ENCODE measurements around the gene FBLN2. TPM values are rescaled to one million over a fixed set of nuclear protein-coding genes. Genes with fewer than 3 reads are reported as not detected.

FBLN2 gene
- total and polyA plus RNA-seq, 10 of the 15 experiments (the other 5 are each of a cell fraction or from before 2014, with no cell fraction given), result 0.03 to 0.41 (median 0.12) TPM; not detected in 2

GRCh38 chr3:13537244-13537908 lies 11.5 kb upstream of the FBLN2 start:
- ChIA-PET CTCF (no interaction called here), POLR2A (no interaction called here), SMC1A (ENCODE audit: uncharacterized antibody, unreplicated experiment) (interaction anchor here (0.6 kb wide), 1 partner anchor 12 kb away, joined by 3 read pairs; no protein-coding TSS in a partner anchor), RAD21 (ENCODE audit: unreplicated experiment) (no interaction called here)
- H4K20me1 ChIP-seq (ENCODE audit: control insufficient read depth, insufficient read depth), result no peaks in the 10 kb centered on the region
- no peaks in the 10 kb centered on the region; the same call in 2 of the 3 replicates for H3K9me3 ChIP-seq (replicated peaks; ENCODE audit: control insufficient read depth, insufficient read depth, low read length)
- in situ Hi-C loops (cut with MboI) (no loop called here), intact Hi-C loops (cut with micrococcal nuclease; ENCODE audit: unreplicated experiment) (no loop called here)
- no peak overlapping the region for H3K9ac ChIP-seq (ENCODE audit: control insufficient read depth, insufficient read depth, low read length)
- no peaks in the 10 kb centered on the region for H3K79me2 ChIP-seq (ENCODE audit: control insufficient read depth, insufficient read depth, low read length)
- DNase-seq (ENCODE audit: low read depth, low spot score) (no peak), FAIRE-seq (no peak), ATAC-seq (no peak)
- H3K36me3 ChIP-seq (ENCODE audit: control insufficient read depth in 2 of 2, insufficient read depth in 2 of 2, low read length in 1 of 2), result no peaks in the 10 kb centered on the region
- no peaks in the 10 kb centered on the region for H3K4me1 ChIP-seq (ENCODE audit: control insufficient read depth, insufficient read depth, low read length)
- 32% methylated on average over 6 of the region's 6 CpGs for WGBS (ENCODE audit: insufficient coverage, insufficient replicate concordance, low lambda C conversion rate, missing lambda C conversion rate)
- BruUV-seq (replicated peaks), result no TSS peak
- no peak overlapping the region for H3K27ac ChIP-seq (ENCODE audit: control insufficient read depth, insufficient read depth)
- H3K4me2 ChIP-seq (ENCODE audit: control insufficient read depth, insufficient read depth), result no peak overlapping the region
- H2AFZ ChIP-seq (ENCODE audit: control insufficient read depth, low read depth, low read length), result no peak overlapping the region
- TF ChIP-seq DPF2 (IDR thresholded peaks at IDR 0.05) (no peak), ESRRA (IDR thresholded peaks at IDR 0.05; ENCODE audit: low read length) (no peak)
- TF ChIP-seq, protein P1, sequence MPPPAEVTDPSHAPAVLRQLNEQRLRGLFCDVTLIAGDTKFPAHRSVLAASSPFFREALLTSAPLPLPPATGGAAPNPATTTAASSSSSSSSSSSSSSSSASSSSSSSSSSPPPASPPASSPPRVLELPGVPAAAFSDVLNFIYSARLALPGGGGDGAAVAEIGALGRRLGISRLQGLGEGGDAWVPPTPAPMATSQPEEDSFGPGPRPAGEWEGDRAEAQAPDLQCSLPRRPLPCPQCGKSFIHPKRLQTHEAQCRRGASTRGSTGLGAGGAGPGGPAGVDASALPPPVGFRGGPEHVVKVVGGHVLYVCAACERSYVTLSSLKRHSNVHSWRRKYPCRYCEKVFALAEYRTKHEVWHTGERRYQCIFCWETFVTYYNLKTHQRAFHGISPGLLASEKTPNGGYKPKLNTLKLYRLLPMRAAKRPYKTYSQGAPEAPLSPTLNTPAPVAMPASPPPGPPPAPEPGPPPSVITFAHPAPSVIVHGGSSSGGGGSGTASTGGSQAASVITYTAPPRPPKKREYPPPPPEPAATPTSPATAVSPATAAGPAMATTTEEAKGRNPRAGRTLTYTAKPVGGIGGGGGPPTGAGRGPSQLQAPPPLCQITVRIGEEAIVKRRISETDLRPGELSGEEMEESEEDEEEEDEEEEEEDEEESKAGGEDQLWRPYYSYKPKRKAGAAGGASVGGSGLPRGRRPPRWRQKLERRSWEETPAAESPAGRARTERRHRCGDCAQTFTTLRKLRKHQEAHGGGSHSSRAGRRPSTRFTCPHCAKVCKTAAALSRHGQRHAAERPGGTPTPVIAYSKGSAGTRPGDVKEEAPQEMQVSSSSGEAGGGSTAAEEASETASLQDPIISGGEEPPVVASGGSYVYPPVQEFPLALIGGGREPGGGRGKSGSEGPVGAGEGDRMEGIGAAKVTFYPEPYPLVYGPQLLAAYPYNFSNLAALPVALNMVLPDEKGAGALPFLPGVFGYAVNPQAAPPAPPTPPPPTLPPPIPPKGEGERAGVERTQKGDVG (CRISPR knock-in tag; IDR thresholded peaks at IDR 0.05), result no peak
- no peak overlapping the region for H3K4me3 ChIP-seq
- peaks cover 0 to 4% of the 10 kb centered on the region in 2 experiments; a peak in 2 of 4 replicates for H3K27me3 ChIP-seq (replicated peaks in 1 of 2; ENCODE audit: control insufficient read depth in 2 of 2, insufficient read depth in 2 of 2, low read length in 1 of 2)

GRCh38 chr3:13537909-13538296 lies 11.0 kb upstream of the FBLN2 start:
- H3K27ac ChIP-seq (ENCODE audit: control insufficient read depth, insufficient read depth), result no peak overlapping the region
- WGBS (ENCODE audit: insufficient coverage, insufficient replicate concordance, low lambda C conversion rate, missing lambda C conversion rate), result 9% methylated on average over 6 of the region's 6 CpGs
- ATAC-seq (no peak), FAIRE-seq (no peak), DNase-seq (ENCODE audit: low read depth, low spot score) (no peak)
- H3K79me2 ChIP-seq (ENCODE audit: control insufficient read depth, insufficient read depth, low read length), result no peaks in the 10 kb centered on the region
- H3K9me3 ChIP-seq (replicated peaks; ENCODE audit: control insufficient read depth, insufficient read depth, low read length), result no peaks in the 10 kb centered on the region; the same call in 2 of the 3 replicates
- ChIA-PET CTCF (no interaction called here), RAD21 (ENCODE audit: unreplicated experiment) (no interaction called here), POLR2A (no interaction called here), SMC1A (ENCODE audit: uncharacterized antibody, unreplicated experiment) (interaction anchor here (0.6 kb wide), 1 partner anchor 13 kb away, joined by 3 read pairs; no protein-coding TSS in a partner anchor)
- in situ Hi-C loops (cut with MboI) (no loop called here), intact Hi-C loops (cut with micrococcal nuclease; ENCODE audit: unreplicated experiment) (no loop called here)
- H3K36me3 ChIP-seq (ENCODE audit: control insufficient read depth in 2 of 2, insufficient read depth in 2 of 2, low read length in 1 of 2), result no peaks in the 10 kb centered on the region
- H4K20me1 ChIP-seq (ENCODE audit: control insufficient read depth, insufficient read depth), result no peaks in the 10 kb centered on the region
- BruUV-seq (replicated peaks), result no TSS peak
- H3K9ac ChIP-seq (ENCODE audit: control insufficient read depth, insufficient read depth, low read length), result no peak overlapping the region
- H3K4me1 ChIP-seq (ENCODE audit: control insufficient read depth, insufficient read depth, low read length), result no peaks in the 10 kb centered on the region
- no peak overlapping the region for H2AFZ ChIP-seq (ENCODE audit: control insufficient read depth, low read depth, low read length)
- peaks cover 0 to 4% of the 10 kb centered on the region in 2 experiments; a peak in 2 of 4 replicates for H3K27me3 ChIP-seq (replicated peaks in 1 of 2; ENCODE audit: control insufficient read depth in 2 of 2, insufficient read depth in 2 of 2, low read length in 1 of 2)
- no peak overlapping the region for H3K4me2 ChIP-seq (ENCODE audit: control insufficient read depth, insufficient read depth)
- H3K4me3 ChIP-seq, result no peak overlapping the region
- no peak for TF ChIP-seq RCOR1 (conservative IDR thresholded peaks at IDR 0.05; ENCODE audit: low read depth, low read length)
- no peak for TF ChIP-seq KDM1A (IDR thresholded peaks at IDR 0.05; ENCODE audit: borderline replicate concordance)
- no peak for TF ChIP-seq IKZF1 (conservative IDR thresholded peaks at IDR 0.05)
- TF ChIP-seq CEBPB (IDR thresholded peaks at IDR 0.05; ENCODE audit: borderline replicate concordance in 1 of 2, low read depth in 2 of 2, low read length in 2 of 2), result no peak
- no peak for TF ChIP-seq YY1 (IDR thresholded peaks at IDR 0.05; ENCODE audit: low read depth, low read length)
- no peak for TF ChIP-seq PML (IDR thresholded peaks at IDR 0.05; ENCODE audit: low read length)
- TF ChIP-seq PKNOX1 (IDR thresholded peaks at IDR 0.05), result no peak
- TF ChIP-seq ZNF274 (IDR thresholded peaks at IDR 0.05; ENCODE audit: insufficient read depth, insufficient read length), result no peak
- no peak for TF ChIP-seq NFXL1 (IDR thresholded peaks at IDR 0.05; ENCODE audit: borderline replicate concordance)

All from GM12878 (cell line).